Subcutaneous abdominal adipose tissue (tissue), 5 donors: ENCODE measurements around the gene DYDC2.

Experiments
- H3K27ac ChIP-seq: one replicate; pipeline ENCODE4 v1.7.0; 2013; ENCODE audit warnings: low read depth, mild to moderate bottlenecking, inconsistent platforms, low read length, moderate library complexity
- H3K27me3 ChIP-seq, 5 donors: one replicate each; pipeline ENCODE4 v1.7.0; 2013; ENCODE audit warnings: low read length in 5 of 5, inconsistent platforms in 1 of 5; ENCODE audit not compliant: control insufficient read depth in 5 of 5, insufficient read depth in 4 of 5
- H3K36me3 ChIP-seq, 5 donors: one replicate each; pipeline ENCODE4 v1.7.0; 2013; ENCODE audit warnings: low read length in 5 of 5; ENCODE audit not compliant: control insufficient read depth in 5 of 5, insufficient read depth in 5 of 5
- H3K4me1 ChIP-seq, 5 donors: one replicate each; pipeline ENCODE4 v1.7.0; 2013; ENCODE audit warnings: low read length in 5 of 5, mild to moderate bottlenecking in 3 of 5, moderate library complexity in 1 of 5; ENCODE audit not compliant: control insufficient read depth in 5 of 5, insufficient read depth in 5 of 5
- H3K4me3 ChIP-seq, 5 donors: one replicate each; pipeline ENCODE4 v1.7.0; 2013; ENCODE audit warnings: low read length in 5 of 5, low read depth in 1 of 5
- H3K9ac ChIP-seq, 5 donors: one replicate each; pipeline ENCODE4 v1.7.0; 2013; ENCODE audit warnings: low read length in 5 of 5, mild to moderate bottlenecking in 4 of 5, moderate library complexity in 3 of 5
- H3K9me3 ChIP-seq, 5 donors: one replicate each; pipeline ENCODE4 v1.7.0; 2013; ENCODE audit warnings: low read length in 5 of 5; ENCODE audit not compliant: control insufficient read depth in 5 of 5
- donor health status: healthy.
- donor health status: healthy.
- donor health status: healthy.
- donor health status: healthy.
- donor health status: healthy.

The DYDC2 gene

DNA sequence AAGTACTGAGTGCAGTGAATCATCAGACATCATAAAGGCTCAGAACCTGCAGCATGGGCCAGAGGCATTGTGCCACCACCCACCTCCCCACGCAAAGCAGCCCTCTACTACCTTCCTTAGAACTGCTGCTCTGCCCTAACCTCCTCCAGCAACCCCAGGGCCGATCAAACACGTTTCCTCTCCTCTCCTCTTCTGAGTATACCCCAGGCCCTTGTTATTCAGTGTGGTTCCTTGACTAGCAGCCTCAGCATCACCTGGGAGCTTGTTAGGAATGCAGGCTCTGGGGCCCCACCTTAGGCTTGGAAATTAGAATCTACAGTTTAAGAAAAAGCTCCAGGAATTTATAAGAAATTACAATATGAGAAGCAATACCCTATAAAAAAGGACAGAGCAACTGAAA lies 33.3 kb upstream of the DYDC2 start:
- no peak overlapping the region for H3K4me3 ChIP-seq
- H3K9ac ChIP-seq, result no peak overlapping the region
- H3K27ac ChIP-seq, result no peak overlapping the region
- no peaks in the 10 kb centered on the region for H3K36me3 ChIP-seq
- H3K9me3 ChIP-seq, result no peaks in the 10 kb centered on the region
- H3K4me1 ChIP-seq, result no peaks in the 10 kb centered on the region
- peaks cover 0 to 7% (median 0%) of the 10 kb centered on the region in 5 donors for H3K27me3 ChIP-seq

DNA sequence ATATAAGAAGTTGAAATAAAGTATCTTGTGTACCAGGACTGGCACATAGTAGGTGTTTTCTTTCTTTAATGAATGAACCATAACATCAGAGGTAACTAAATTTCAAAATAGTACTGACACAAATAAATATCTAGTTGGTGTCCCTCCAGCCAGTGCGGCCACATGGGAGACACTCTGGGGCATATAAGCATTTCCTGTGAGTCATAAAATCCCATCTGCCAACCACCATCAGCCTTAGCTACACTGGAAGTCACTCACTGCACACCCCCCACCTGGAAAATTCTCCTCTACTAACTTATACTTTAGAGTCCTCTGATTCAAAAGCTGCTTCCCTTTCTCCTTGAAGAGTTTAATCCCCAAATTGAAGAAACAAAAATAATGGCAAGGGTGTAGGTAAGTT lies 32.5 kb upstream of the DYDC2 start:
- Histone ChIP-seq H3K9ac (no peak overlapping the region), H3K27me3 (peaks cover 0 to 7% (median 2%) of the 10 kb centered on the region in 5 donors), H3K36me3 (no peaks in the 10 kb centered on the region), H3K4me3 (no peak overlapping the region), H3K27ac (no peak overlapping the region), H3K4me1 (no peaks in the 10 kb centered on the region), H3K9me3 (no peaks in the 10 kb centered on the region)

- Histone ChIP-seq H3K4me1 (no peaks in the 10 kb centered on the region), H3K9ac (no peak overlapping the region), H3K27me3 (peaks cover 0 to 7% (median 2%) of the 10 kb centered on the region in 5 donors), H3K36me3 (no peaks in the 10 kb centered on the region), H3K27ac (no peak overlapping the region), H3K4me3 (no peak overlapping the region), H3K9me3 (no peaks in the 10 kb centered on the region)
Observed at GRCh38 chr10:80324891-80325364, 31.7 kb upstream of the DYDC2 start.

GRCh38 chr10:80333983-80334382 lies 22.6 kb upstream of the DYDC2 start:
- no peaks in the 10 kb centered on the region for H3K27me3 ChIP-seq
- no peak overlapping the region for H3K27ac ChIP-seq
- no peaks in the 10 kb centered on the region for H3K9me3 ChIP-seq
- H3K4me3 ChIP-seq, result no peak overlapping the region
- no peak overlapping the region for H3K9ac ChIP-seq
- no peaks in the 10 kb centered on the region for H3K36me3 ChIP-seq
- no peaks in the 10 kb centered on the region for H3K4me1 ChIP-seq

DNA sequence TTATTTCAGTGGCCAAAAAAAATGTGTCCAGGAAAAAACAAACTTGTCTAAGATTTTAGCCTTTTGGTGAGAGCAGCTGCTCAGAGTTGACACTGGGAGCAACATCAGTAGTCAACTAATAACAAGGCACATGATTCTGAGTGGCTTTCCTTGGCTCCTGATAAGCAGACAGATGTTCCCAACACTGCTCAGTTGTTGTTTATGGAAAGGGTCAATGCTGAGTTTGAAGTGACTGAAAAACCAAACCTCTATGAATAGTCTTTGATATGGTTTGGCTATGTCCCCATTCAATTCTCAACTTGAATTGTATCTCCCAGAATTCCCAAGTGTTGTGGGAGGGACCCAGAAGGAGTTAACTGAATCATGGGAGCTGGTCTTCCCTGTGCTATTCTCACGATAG lies 12.3 kb upstream of the DYDC2 start:
- no peak overlapping the region for H3K9ac ChIP-seq
- H3K9me3 ChIP-seq, result no peaks in the 10 kb centered on the region
- H3K36me3 ChIP-seq, result no peaks in the 10 kb centered on the region
- no peaks in the 10 kb centered on the region for H3K4me1 ChIP-seq
- no peak overlapping the region for H3K27ac ChIP-seq
- no peak overlapping the region for H3K4me3 ChIP-seq
- no peaks in the 10 kb centered on the region for H3K27me3 ChIP-seq

DNA sequence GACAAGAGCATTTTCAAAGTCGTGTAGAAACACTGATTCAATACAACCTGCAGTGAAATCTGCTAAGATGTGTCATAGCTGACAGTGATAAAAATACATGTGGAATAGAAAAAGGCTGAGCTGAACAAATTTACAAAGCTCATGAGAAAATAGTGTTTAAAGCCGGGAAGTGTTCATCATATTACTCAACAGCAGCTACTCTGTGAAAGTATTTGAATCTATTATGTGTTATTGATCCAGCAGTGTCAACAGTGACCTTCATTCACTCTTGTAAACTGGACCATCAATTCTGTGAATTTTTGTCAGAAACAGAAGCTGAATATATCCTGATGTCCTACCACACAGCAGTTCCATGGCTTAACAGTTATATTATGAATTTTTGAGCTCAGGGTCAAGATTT lies 11.7 kb upstream of the DYDC2 start:
- H3K4me3 ChIP-seq, result no peak overlapping the region
- H3K9ac ChIP-seq, result no peak overlapping the region
- H3K27me3 ChIP-seq, result no peaks in the 10 kb centered on the region

GRCh38 chr10:80350251-80350650 lies 6.3 kb upstream of the DYDC2 start:
- peaks cover 0 to 3% (median 0%) of the 10 kb centered on the region in 5 donors for H3K27me3 ChIP-seq
- H3K9me3 ChIP-seq, result no peaks in the 10 kb centered on the region
- H3K9ac ChIP-seq, result no peak overlapping the region
- no peak overlapping the region for H3K27ac ChIP-seq
- H3K4me1 ChIP-seq, result no peaks in the 10 kb centered on the region
- no peak overlapping the region for H3K4me3 ChIP-seq
- H3K36me3 ChIP-seq, result no peaks in the 10 kb centered on the region

More for the DNA sequence above, 11.7 kb upstream of the DYDC2 start:
- Histone ChIP-seq H3K36me3 (no peaks in the 10 kb centered on the region), H3K27ac (no peak overlapping the region), H3K4me1 (no peaks in the 10 kb centered on the region), H3K9me3 (no peaks in the 10 kb centered on the region)

GRCh38 chr10:80351220-80351619 lies 5.4 kb upstream of the DYDC2 start:
- peaks cover 0 to 2% (median under 1%) of the 10 kb centered on the region in 5 donors for H3K4me1 ChIP-seq
- H3K9ac ChIP-seq, result no peak overlapping the region
- H3K9me3 ChIP-seq, result no peaks in the 10 kb centered on the region
- H3K36me3 ChIP-seq, result no peaks in the 10 kb centered on the region
- H3K4me3 ChIP-seq, result no peak overlapping the region
- H3K27ac ChIP-seq, result no peak overlapping the region
- H3K27me3 ChIP-seq, result peaks cover 2 to 4% (median 3%) of the 10 kb centered on the region in 5 donors

- H3K9me3 ChIP-seq, result no peaks in the 10 kb centered on the region
- H3K36me3 ChIP-seq, result no peaks in the 10 kb centered on the region
- peaks cover 0 to 15% (median 13%) of the 10 kb centered on the region in 5 donors for H3K4me1 ChIP-seq
- peak overlapping the region; percentile 56 to 67 (median 59) for H3K4me3 ChIP-seq
- H3K27me3 ChIP-seq, result peaks cover 7 to 15% (median 8%) of the 10 kb centered on the region in 5 donors
- no peak overlapping the region for H3K27ac ChIP-seq
- H3K9ac ChIP-seq, result peak overlapping the region in 1 of 5 donors; percentile 35
Observed at GRCh38 chr10:80356989-80357850, 639 bp downstream of the DYDC2 start.

- Histone ChIP-seq H3K4me3 (no peak overlapping the region), H3K27me3 (peaks cover 7 to 15% (median 8%) of the 10 kb centered on the region in 5 donors)
Observed at GRCh38 chr10:80357851-80358125, 1.2 kb downstream of the DYDC2 start.

More at GRCh38 chr10:80357851-80358125, 1.2 kb downstream of the DYDC2 start:
- Histone ChIP-seq H3K9me3 (no peaks in the 10 kb centered on the region), H3K27ac (no peak overlapping the region), H3K4me1 (peaks cover 0 to 15% (median 13%) of the 10 kb centered on the region in 5 donors), H3K36me3 (no peaks in the 10 kb centered on the region), H3K9ac (no peak overlapping the region)
